GM12878 (cell line): ENCODE measurements around the gene ELL. TPM values are rescaled to one million over a fixed set of nuclear protein-coding genes. Genes with fewer than 3 reads are reported as not detected.

Experiments
- ATAC-seq: fragments of 200-7000 bp; cut with Tn5 transposase; 3 replicates; pipeline ENCODE4 v1.9.1; 2020; ENCODE audit warnings: mild to moderate bottlenecking, moderate library complexity
- BruUV-seq: library from RNA; stranded (reverse); fragments of 400-500 nt; replicated peaks from 2 replicates; lab custom pipeline; 2021; lab: Mats Ljungman, UMichigan
- CTCF ChIA-PET: fragments of 300-600 bp; sonication (Branson Sonifier 250); formaldehyde crosslinking; extraction: SDS; loops from one replicate; lab custom pipeline; 2021; ENCODE audit warnings: inconsistent platforms; lab: Yijun Ruan, JAX
- POLR2A ChIA-PET: fragments of 350-600 bp; formaldehyde crosslinking; extraction: SDS; loops from one replicate; lab custom pipeline; 2021; ENCODE audit warnings: inconsistent platforms; lab: Charles Lee
- RAD21 ChIA-PET: fragments of 300-600 bp; sonication (Branson Sonifier 250); formaldehyde crosslinking; loops from one replicate; lab custom pipeline; 2023; ENCODE audit warnings: antibody characterized with exemption; ENCODE audit not compliant: unreplicated experiment; lab: Charles Lee
- SMC1A ChIA-PET: fragments of 300-600 bp; sonication (Branson Sonifier 250); formaldehyde crosslinking; loops from one replicate; lab custom pipeline; 2023; ENCODE audit not compliant: unreplicated experiment, uncharacterized antibody; lab: Charles Lee
- DNase-seq: peaks from one replicate; pipeline ENCODE4 v3.0.0-alpha.2; 2011; ENCODE audit warnings: low read depth, low spot score
- FAIRE-seq: peaks from 3 replicates; lab custom pipeline; 2011; peaks lifted over from hg19 to GRCh38; lab: Jason Lieb, UNC
- H2AFZ ChIP-seq: 2 replicates; pipeline ENCODE4 v1.6.0; 2011; ENCODE audit warnings: low read depth, low read length, control low read depth; ENCODE audit not compliant: control insufficient read depth
- H3K27ac ChIP-seq: 2 replicates; pipeline ENCODE4 v1.5.1; 2011; ENCODE audit warnings: control low read depth; ENCODE audit not compliant: control insufficient read depth, insufficient read depth
- H3K27me3 ChIP-seq, 2 experiments: replicated peaks in 1 of 2; 2 replicates each; pipeline versions ENCODE4 v1.6.0 to v1.6.1; 2011; ENCODE audit warnings: low read length in 1 of 2; ENCODE audit not compliant: control insufficient read depth in 2 of 2, insufficient read depth in 2 of 2
- H3K36me3 ChIP-seq, 2 experiments: 2 replicates each; pipeline ENCODE4 v1.5.1; 2011; ENCODE audit warnings: low read length in 1 of 2; ENCODE audit not compliant: control insufficient read depth in 2 of 2, insufficient read depth in 2 of 2
- H3K4me1 ChIP-seq: 2 replicates; pipeline ENCODE4 v1.6.1; 2011; ENCODE audit warnings: mild to moderate bottlenecking, low read length, moderate library complexity, mixed read lengths; ENCODE audit not compliant: control insufficient read depth, insufficient read depth
- H3K4me2 ChIP-seq: 2 replicates; pipeline ENCODE4 v1.6.0; 2011; ENCODE audit warnings: control low read depth; ENCODE audit not compliant: control insufficient read depth, insufficient read depth
- H3K4me3 ChIP-seq: fragments of 200-600 bp; sonication (generic); 2 replicates; pipeline ENCODE4 v1.5.1; 2016
- H3K79me2 ChIP-seq: 2 replicates; pipeline ENCODE4 v1.6.0; 2011; ENCODE audit warnings: low read length; ENCODE audit not compliant: control insufficient read depth, insufficient read depth
- H3K9ac ChIP-seq: 2 replicates; pipeline ENCODE4 v1.8.0; 2011; ENCODE audit warnings: low read length, control low read depth, mixed read lengths; ENCODE audit not compliant: control insufficient read depth, insufficient read depth
- H3K9me3 ChIP-seq: replicated peaks from 3 replicates; pipeline ENCODE4 v1.5.1; 2011; ENCODE audit warnings: mild to moderate bottlenecking, low read length; ENCODE audit not compliant: control insufficient read depth, insufficient read depth
- H4K20me1 ChIP-seq: 2 replicates; pipeline ENCODE4 v1.6.0; 2011; ENCODE audit not compliant: control insufficient read depth, insufficient read depth
- BACH1 ChIP-seq: fragments of 450-650 bp; IDR thresholded peaks from 2 replicates; pipeline ENCODE4 v1.6.1; 2017; ENCODE audit warnings: mild to moderate bottlenecking, borderline replicate concordance
- ZBTB40 ChIP-seq: fragments of 450-650 bp; IDR thresholded peaks from 2 replicates; pipeline ENCODE4 v1.6.1; 2016; ENCODE audit warnings: mild to moderate bottlenecking, moderate library complexity, borderline replicate concordance
- WGBS: methylation state at CpG from one replicate; pipeline ENCODE4 v1.1.6; 2016; ENCODE audit warnings: low lambda C conversion rate; ENCODE audit not compliant: insufficient replicate concordance, insufficient coverage; ENCODE audit errors: missing lambda C conversion rate; 5-methylcytosine and 5-hydroxymethylcytosine counted together
- in situ Hi-C: fragments of 300-500 bp; cut with MboI; formaldehyde crosslinking; loops from 9 replicates; pipeline ENCODE4 v1.14.3; 2018; ENCODE audit warnings: mixed read lengths
- intact Hi-C: fragments of 100-400 bp; cut with micrococcal nuclease; formaldehyde crosslinking; loops from one replicate; pipeline ENCODE4 v1.14.2; 2022; ENCODE audit not compliant: unreplicated experiment
- polyA plus RNA-seq, 11 experiments: library from polyadenylated mRNA; depleted of rRNA in 4 of 11; unstranded in 6 of 11; stranded (reverse) in 5 of 11; fragments of >200 nt; fragmentation: Nextera tagmentation in 4 of 11; fragmentation: Illumina TruSeq in 1 of 11; extraction: Ambion mirVana in 4 of 11; extraction: Trizol in 1 of 11; gene quantifications; 1 replicate in 1 of 11; 2 replicates in 10 of 11; pipeline versions ENCODE4 v1.2.1 to v1.2.3, GENCODE V29; 2011 to 2016; ENCODE audit warnings: inconsistent platforms in 2 of 11, missing spikeins in 2 of 11, low read depth in 1 of 11
- total RNA-seq, 4 experiments: library from RNA; depleted of rRNA in 3 of 4; stranded (reverse); fragments of >200 nt in 3 of 4; fragmentation: Illumina TruSeq in 1 of 4; extraction: Trizol in 1 of 4; gene quantifications; 2 replicates each; pipeline versions ENCODE4 v1.2.1 to v1.2.3, GENCODE V29; 2013 to 2021

The ELL gene
- total and polyA plus RNA-seq, 10 of the 15 experiments (the other 5 are each of a cell fraction or from before 2014, with no cell fraction given): 0.91 to 25.0 (median 9.1) TPM

GRCh38 chr19:18508585-18508984, 13.3 kb downstream of the ELL start:
- Histone ChIP-seq H3K27ac (no peak overlapping the region), H3K27me3 (no peaks in the 10 kb centered on the region), H2AFZ (no peak overlapping the region), H3K9ac (no peak overlapping the region), H3K4me3 (no peak overlapping the region), H3K36me3 (peaks cover 0 to 4% of the 10 kb centered on the region in 2 experiments; a peak in 3 of 4 replicates)
- FAIRE-seq: no peak
- ChIA-PET SMC1A (no interaction called here), RAD21 (no interaction called here), POLR2A (interaction anchor here (0.5 kb wide), 1 partner anchor 138 kb away, joined by 3 read pairs; no protein-coding TSS in a partner anchor)
- BruUV-seq: no TSS peak
- no peak for ATAC-seq
- in situ Hi-C loops (no loop called here), intact Hi-C loops (loop anchor here (5.0 kb wide), 1 partner anchor 36 kb away; no protein-coding TSS in a partner anchor)
- TF ChIP-seq BACH1 (no peak), ZBTB40 (peak; percentile 39; the same call in 1 of the 2 replicates)
- TF ChIP-seq, all 136 proteins: peak for 1
- H3K79me2 ChIP-seq: peaks cover 80% of the 10 kb centered on the region
- H3K4me1 ChIP-seq: peaks cover 20% of the 10 kb centered on the region
- DNase-seq: no peak
- H4K20me1 ChIP-seq: peaks cover 24% of the 10 kb centered on the region
- H3K4me2 ChIP-seq: no peak overlapping the region
- CTCF ChIA-PET: no interaction called here
- no peaks in the 10 kb centered on the region for H3K9me3 ChIP-seq
- 98% methylated on average over 7 of the region's 7 CpGs for WGBS
